Stimulated activated CD4-positive, alpha-beta T cell treated with anti-CD3 and anti-CD28 coated beads, Interleukin-4, amount 100 ng/mL, for 4 hours (primary cell): Measurements from ENCODE around the gene TNIP3.
"Not testable (repeated sequence)": the region's sequence is repeated elsewhere in the genome, so short reads cannot be mapped to it uniquely, and the experiment has no call there.

ENCODE experiments used
- DNase-seq, 2 experiments: peaks; one replicate each; pipeline ENCODE4 v3.0.0-alpha.2; 2020

Gene TNIP3

GRCh38 chr4:121176082-121176934, 12.2 kb upstream of the TNIP3 start:
- no peak for DNase-seq

- not testable (repeated sequence) for DNase-seq
These were observed 7.4 kb upstream of the TNIP3 start for GRCh38 chr4:121171477-121171876.

DNA sequence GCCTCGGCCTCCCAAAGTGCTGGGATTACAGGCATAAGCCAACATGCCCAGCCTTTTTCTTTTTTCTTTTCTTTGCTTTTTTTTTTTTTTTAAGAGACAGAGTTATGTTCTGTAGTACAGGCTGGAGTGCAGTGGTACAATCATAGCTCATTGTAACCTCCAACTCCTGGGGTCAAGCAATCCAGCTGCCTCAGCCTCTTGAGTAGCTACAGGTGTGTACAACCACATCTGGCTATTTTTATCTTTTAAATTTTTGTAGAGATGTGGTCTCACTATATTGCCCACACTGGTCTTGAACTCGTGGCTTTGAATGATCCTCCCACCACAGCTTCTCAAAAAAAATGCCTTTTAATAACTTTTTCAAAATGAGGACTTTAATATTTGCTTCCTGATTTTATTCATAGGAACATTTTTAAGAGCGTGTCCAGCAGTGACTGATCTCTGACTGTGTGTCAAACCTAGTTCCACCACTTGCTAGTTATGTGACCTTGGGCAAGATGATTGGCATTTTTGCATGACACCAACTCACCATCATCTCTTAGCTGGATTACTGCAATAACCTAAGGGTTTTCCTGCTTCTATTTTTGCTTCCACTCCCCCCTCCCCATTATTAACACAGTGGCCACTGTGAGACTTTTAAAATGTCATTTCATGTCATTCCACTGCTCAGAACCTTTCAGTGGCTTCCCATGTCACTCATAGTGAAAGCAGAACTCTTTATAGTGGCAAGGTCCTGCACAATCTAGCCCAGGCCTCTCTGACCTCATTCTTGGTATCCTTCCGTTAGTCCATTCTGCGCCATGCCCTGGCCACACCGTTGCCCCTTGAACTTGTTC, 4.5 kb upstream of the TNIP3 start:
- no peak for DNase-seq

GRCh38 chr4:121166976-121167375, 2.9 kb upstream of the TNIP3 start:
- no peak for DNase-seq

GRCh38 chr4:121165206-121165605, 1.1 kb upstream of the TNIP3 start:
- DNase-seq: no peak

- peak; percentile 17 to 21 for DNase-seq
These were observed 7.0 kb downstream of the TNIP3 start for GRCh38 chr4:121156822-121157769.

DNA sequence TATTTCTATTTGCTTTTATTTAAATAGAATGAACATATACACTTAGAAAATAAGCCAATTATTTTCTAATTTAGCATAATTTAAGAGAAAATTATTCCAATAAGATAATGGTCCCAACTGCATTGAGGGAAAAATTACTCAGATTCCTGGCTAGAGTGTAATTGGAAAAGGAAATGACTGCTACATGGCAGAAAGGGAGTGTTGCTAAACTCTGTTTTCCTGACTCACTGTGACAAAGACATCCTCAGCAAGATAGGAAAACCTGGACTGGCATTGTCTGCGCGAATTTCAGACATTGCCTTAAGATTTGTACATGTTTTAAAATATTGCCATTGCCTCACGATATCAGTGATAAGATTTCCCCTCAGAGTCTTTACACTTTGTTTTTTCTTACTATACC, 8.2 kb downstream of the TNIP3 start:
- DNase-seq: no peak

GRCh38 chr4:121154103-121154515, 10.0 kb downstream of the TNIP3 start:
- DNase-seq: no peak

DNA sequence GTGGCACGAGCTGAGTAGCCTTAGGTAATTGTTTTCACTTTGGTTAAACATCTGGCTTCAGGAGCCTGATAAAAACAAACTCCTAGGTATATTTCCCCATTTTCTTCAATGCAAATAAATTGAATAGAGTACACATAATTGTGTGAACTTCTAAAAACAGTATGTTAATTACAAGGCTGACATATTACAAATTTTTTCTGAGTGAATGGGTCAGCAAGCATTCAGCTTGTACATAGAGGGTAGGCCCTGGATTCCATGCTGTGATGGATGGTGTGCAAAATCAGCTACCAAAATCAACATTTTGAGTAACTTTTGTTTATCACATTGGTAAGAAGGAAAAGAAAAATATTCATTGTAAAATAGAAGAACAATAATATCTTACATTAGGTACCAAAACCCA, 12.2 kb downstream of the TNIP3 start:
- no peak for DNase-seq

- DNase-seq: no peak
These were observed 13.6 kb downstream of the TNIP3 start for GRCh38 chr4:121150486-121150885.

GRCh38 chr4:121150003-121150402, 14.1 kb downstream of the TNIP3 start:
- DNase-seq: no peak

DNA sequence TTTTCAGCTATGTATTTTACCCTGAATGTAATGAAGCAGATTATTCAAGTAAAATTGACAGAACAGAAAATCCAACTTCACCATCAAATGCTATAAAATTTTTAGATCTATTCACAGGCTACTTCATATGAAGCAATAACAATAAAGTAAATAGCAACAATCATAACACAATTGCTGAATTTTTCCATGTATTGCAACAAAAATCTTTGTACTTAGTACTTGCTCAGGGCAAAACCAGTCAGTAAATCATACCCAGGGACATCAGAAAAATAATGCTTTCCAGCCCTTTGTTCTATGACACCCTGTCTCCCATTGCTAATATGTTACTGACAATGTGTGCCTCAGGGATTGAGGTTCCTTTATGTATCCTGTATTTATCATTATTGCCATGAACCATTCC, 15.5 kb downstream of the TNIP3 start:
- no peak for DNase-seq

DNA sequence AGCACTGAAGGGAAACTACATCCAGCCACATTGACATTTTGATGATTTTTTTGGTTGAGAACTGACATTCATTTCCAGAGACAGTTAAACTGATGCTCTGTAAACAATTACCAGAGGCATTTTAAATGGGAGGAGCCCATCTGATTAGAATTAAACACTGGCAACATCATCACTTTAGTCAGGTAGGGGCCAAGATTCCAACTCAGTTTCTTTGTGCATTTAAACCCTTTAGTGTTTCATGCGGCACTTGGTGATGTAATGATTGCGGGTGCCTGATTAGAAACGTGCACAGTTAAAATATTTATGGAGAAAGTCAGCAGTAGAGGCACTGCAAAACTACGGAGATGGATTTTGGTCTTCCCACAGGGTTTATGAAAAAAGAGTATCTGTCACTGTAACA, 16.1 kb downstream of the TNIP3 start:
- no peak for DNase-seq

DNA sequence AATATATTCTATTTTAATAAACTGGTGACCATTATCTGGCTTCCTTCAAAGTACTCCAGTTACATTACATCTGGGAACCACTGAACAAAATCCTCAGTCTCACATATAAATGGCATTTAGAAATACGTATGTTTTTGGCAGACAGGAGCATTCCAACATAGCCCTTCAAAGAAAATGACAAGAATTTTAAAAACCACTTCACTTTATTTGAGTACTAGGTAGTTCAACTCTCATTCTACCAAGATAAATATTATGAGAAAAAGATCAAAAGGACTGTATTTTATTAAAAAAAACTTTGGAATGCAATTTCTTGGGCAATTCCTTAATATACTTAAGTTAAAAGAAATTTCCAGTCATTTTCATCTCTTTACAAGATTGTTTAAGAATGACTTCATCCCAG, 17.6 kb downstream of the TNIP3 start:
- DNase-seq: no peak

GRCh38 chr4:121145430-121145829, 18.7 kb downstream of the TNIP3 start:
- DNase-seq: no peak

- no peak for DNase-seq
These were observed 20.1 kb downstream of the TNIP3 start for GRCh38 chr4:121144021-121144420.

GRCh38 chr4:121143131-121143530, 21.0 kb downstream of the TNIP3 start:
- DNase-seq: no peak

DNA sequence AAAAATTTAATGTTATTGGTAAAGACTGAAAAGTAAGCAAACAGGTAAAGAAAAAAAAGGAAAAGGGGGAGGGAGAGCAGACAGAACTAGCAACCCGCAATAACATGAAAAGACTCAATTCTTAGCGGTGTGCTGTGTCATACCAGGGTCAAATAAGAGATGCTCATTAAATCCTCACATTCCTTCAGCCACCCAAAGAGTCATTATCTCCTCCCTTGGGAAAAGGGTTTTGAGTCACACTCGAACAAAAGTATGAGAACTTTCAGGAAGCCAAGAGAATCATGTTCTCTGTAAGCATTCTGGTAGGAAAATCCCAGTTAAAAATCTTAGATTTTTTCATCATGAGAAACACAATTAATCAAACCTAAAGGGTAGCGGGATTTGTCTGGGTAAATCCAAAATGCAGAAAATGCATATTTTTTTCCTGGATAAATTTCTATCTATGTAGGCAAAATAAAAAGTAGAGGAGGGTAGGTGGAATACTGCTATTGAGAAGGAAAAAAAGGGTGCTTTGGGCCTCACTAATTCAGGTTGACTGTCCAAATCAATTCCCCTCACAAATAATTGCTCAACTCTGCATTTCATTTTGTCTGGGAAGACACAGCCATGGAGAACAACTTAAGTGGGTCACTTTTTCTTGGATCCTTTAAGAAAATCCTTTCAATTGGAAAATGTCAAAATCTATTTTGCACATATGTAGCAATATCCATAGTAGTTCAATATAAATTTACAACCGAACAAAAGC, 23.2 kb downstream of the TNIP3 start:
- DNase-seq: no peak

DNA sequence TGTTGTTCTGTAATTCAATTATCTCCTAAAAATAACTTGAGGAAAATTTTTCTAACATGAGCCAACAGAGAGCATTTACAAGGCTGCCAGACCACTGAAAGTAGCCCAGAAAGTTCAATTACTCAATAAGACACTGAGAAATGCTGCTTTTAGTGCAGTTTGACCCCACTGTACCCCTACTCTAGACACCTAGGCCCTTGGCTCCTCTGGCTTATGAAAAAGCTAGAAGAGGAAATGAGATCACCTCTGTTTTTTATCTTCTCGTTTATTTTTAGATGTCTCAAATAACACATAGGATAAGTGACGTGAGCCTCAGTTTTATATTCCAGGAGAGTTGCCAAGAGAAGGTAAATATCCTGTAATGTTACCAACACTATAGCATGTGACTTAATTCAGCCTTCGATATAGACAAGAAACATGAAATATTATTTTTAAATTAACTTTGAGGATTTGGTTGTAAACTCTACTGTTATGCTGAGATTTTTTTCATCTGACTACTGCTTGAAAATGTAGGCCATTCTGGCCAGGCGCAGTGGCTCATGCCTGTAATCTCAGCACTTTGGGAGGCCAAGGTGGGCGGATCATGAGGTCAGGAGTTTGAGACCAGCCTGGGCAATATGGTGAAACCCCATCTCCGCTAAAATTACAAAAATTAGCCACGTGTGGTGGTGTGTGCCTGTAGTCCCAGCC, 24.4 kb downstream of the TNIP3 start:
- DNase-seq: no peak

GRCh38 chr4:121138039-121138825, 25.9 kb downstream of the TNIP3 start:
- peak in 1 of 2 experiments; percentile 60 for DNase-seq

DNA sequence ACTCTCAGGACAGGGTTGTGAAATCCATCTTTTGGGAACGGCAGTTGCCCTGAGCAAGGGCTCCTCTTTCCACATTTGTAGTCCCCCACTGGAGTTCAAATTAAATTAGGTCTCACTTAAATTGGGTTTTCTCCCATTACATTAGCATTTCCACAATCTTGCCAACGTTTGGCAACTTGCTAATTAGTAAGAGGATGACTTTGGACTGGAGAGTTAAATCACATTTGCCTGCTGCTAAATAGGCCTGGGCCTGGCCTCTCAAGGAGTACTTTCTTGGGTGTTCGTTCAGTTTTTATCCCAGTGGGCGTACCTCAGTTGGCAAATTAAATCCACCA, 33.8 kb downstream of the TNIP3 start:
- no peak for DNase-seq
